Stimulated activated CD8-positive, alpha-beta memory T cell treated with anti-CD3 and anti-CD28 coated beads, Interleukin-2, amount 100 ng/mL, for 48 hours (primary cell): ENCODE measurements around the gene SMIM33.
"Not testable (repeated sequence)": the region's sequence is repeated elsewhere in the genome, so short reads cannot be mapped to it uniquely, and the experiment has no call there.

Source experiments
- DNase-seq, 2 donors: peaks; one replicate each; pipeline ENCODE4 v3.0.0-alpha.2; 2020; ENCODE audit warnings: low read depth in 2 of 2

The SMIM33 gene

GRCh38 chr5:139470821-139471300 is at the start of gene SMIM33:
Gene SMIM33 (plus strand): TSS chr5:139471004. CDS start chr5:139471122, 118 bp downstream.
- DNase-seq = no peak

GRCh38 chr5:139422307-139422893 is 48.4 kb upstream of the SMIM33 start:
- DNase-seq = no peak

GRCh38 chr5:139425497-139425896 is 45.3 kb upstream of the SMIM33 start:
- DNase-seq = no peak

- no peak for DNase-seq
These were observed 44.5 kb upstream of the SMIM33 start for GRCh38 chr5:139426203-139426885.

GRCh38 chr5:139430015-139430414 is 40.8 kb upstream of the SMIM33 start:
- no peak for DNase-seq

GRCh38 chr5:139431706-139432105 is 39.1 kb upstream of the SMIM33 start:
- no peak for DNase-seq

GRCh38 chr5:139435676-139436075 is 35.1 kb upstream of the SMIM33 start:
- no peak for DNase-seq

- no peak for DNase-seq
These were observed 32.1 kb upstream of the SMIM33 start for GRCh38 chr5:139438707-139439012.

- DNase-seq = peak; percentile 81 to 90
These were observed 31.5 kb upstream of the SMIM33 start, which contains the start of gene DNAJC18 for GRCh38 chr5:139439013-139439903. Gene DNAJC18 (minus strand): TSS chr5:139439525. CDS start chr5:139439445, 80 bp downstream.

GRCh38 chr5:139440416-139440815 is 30.4 kb upstream of the SMIM33 start:
- DNase-seq = not testable (repeated sequence)

- no peak for DNase-seq
These were observed 26.9 kb upstream of the SMIM33 start for GRCh38 chr5:139443831-139444453.

- no peak for DNase-seq
These were observed 25.3 kb upstream of the SMIM33 start for GRCh38 chr5:139445325-139446170.

- DNase-seq = no peak
These were observed 23.6 kb upstream of the SMIM33 start for GRCh38 chr5:139446956-139447779.

GRCh38 chr5:139451176-139451575 is 19.6 kb upstream of the SMIM33 start:
- DNase-seq = no peak

- no peak for DNase-seq
These were observed 18.7 kb upstream of the SMIM33 start for GRCh38 chr5:139451878-139452660.

- DNase-seq = no peak
These were observed 16.9 kb upstream of the SMIM33 start for GRCh38 chr5:139453683-139454567.

- DNase-seq = no peak
These were observed 16.1 kb upstream of the SMIM33 start for GRCh38 chr5:139454568-139455290.

GRCh38 chr5:139456776-139457175 is 14.0 kb upstream of the SMIM33 start:
- no peak for DNase-seq
